H54 (cell line): ENCODE results near the gene SCN4B.
"Not testable (repeated sequence)": the region's sequence is repeated elsewhere in the genome, so short reads cannot be mapped to it uniquely, and the experiment has no call there.

ENCODE experiments used
- DNase-seq: peaks from one replicate; pipeline ENCODE4 v3.0.0; 2011; ENCODE audit warnings: low spot score, mixed read lengths; ENCODE audit not compliant: insufficient read length
- FAIRE-seq: peaks from 3 replicates; lab custom pipeline; 2011; peaks lifted over from hg19 to GRCh38; lab: Jason Lieb, UNC
- POLR2A ChIP-seq: IDR thresholded peaks from 2 replicates; pipeline ENCODE4 v1.6.1; 2011; ENCODE audit warnings: low read depth, mild to moderate bottlenecking, low read length

SCN4B gene

GRCh38 chr11:118184784-118185579 lies 32.4 kb upstream of the SCN4B start:
- FAIRE-seq (no peak), DNase-seq (no peak)
- no peak for TF ChIP-seq POLR2A

- not testable (repeated sequence) for DNase-seq, FAIRE-seq
These were observed 31.1 kb upstream of the SCN4B start for GRCh38 chr11:118183691-118184090.

GRCh38 chr11:118180300-118180703 lies 27.7 kb upstream of the SCN4B start:
- no peak for TF ChIP-seq POLR2A
- FAIRE-seq (no peak), DNase-seq (no peak)

DNA sequence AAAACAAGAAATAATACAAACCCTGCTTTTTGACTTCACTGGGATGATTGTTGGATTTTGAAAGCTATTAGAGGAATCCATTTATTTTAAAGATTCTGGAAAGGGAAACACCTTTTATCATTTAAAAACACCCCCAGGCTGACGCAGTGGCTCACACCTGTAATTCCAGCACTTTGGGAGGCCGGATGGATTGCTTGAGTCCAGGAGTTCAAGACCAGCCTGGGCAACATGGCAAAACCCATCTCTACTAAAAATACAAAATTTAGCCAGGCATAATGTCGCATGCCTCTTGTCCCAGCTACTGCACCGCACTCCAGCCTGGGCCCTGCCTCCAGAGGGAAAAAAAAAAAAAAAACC lies 24.1 kb upstream of the SCN4B start:
- TF ChIP-seq POLR2A = no peak
- no peak for DNase-seq

GRCh38 chr11:118175993-118176777 lies 23.6 kb upstream of the SCN4B start, which contains the start of gene SCN2B:
TSS of gene SCN2B (minus strand) at chr11:118176639. CDS start at chr11:118176431, 208 bp downstream.
- DNase-seq = no peak
- no peak for FAIRE-seq
- no peak for TF ChIP-seq POLR2A

More for the DNA sequence above, 24.1 kb upstream of the SCN4B start:
- no peak for FAIRE-seq

DNA sequence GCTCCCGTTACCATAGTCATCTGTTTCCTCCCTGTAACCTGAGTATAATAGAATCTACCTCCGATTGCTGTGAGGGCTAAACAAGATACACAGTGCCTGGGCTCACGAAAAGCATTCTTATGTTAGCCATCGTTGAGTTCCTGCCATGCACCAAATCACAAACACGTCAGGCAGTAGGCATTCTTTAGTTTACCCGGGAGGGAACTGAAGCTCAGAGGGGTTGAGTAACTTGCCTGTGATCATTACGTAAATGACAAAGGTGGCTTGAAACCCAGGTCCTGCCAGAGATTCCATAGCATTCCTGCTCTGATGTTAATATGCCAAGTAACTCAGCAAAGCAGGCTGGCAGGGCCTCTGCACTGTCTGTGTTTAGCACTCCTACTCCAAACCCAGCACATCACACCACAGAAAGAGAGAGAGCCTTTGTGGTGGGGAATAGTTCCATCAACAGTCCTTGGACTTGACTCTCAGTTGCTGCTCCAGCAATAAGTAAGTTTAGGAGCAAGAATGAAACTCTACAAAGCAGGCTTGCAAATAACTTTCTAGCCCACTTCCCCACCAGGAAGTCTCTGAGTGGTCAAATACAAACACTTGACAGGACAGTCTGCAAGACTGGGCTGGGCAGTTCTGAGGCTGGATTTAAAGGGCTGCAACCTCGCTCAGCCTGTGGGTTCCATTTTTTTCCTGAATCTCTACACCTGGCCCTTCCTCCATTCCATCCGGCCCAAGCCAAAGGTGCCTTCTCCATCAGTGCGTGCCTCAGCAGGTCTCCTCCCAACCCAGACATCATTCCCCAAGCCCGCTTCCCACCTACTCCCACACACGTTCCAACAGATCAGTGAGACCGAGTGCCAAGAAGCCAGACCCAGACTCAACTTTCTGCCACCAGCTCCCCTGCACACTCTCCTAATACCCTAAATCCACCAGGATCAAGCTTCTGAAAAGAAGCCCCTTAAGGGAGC lies 22.7 kb upstream of the SCN4B start:
- TF ChIP-seq POLR2A = no peak
- DNase-seq = no peak
- no peak for FAIRE-seq

- TF ChIP-seq POLR2A = no peak
- no peak for FAIRE-seq
- no peak for DNase-seq
These were observed 21.5 kb upstream of the SCN4B start for GRCh38 chr11:118174006-118174567.

DNA sequence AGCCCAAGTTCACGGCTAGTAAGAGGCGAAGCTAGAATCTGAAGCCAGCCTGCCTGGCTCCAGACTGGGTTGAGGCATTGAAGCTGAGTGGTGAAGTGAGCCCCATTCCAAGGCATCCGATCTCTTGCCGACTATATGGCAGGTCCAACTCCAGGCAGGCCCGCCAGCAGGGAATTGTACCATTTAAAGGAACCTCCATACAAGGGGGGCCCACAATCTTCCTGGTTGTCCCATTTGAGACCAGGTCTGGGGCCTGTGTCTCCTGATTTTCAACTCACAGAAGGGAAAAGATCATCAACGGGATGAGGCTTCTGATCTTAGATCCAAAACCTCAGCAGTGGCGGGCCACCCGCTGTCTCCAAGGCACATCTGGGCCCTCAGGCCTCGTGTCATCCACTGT lies 19.7 kb upstream of the SCN4B start:
- no peak for FAIRE-seq
- no peak for DNase-seq

GRCh38 chr11:118171269-118172062 lies 18.8 kb upstream of the SCN4B start:
- no peak for TF ChIP-seq POLR2A
- FAIRE-seq (no peak), DNase-seq (peak; percentile 57)

More for the DNA sequence above, 19.7 kb upstream of the SCN4B start:
- TF ChIP-seq POLR2A = no peak

GRCh38 chr11:118170882-118171268 lies 18.3 kb upstream of the SCN4B start:
- DNase-seq (no peak), FAIRE-seq (no peak)
- no peak for TF ChIP-seq POLR2A

- FAIRE-seq (no peak), DNase-seq (no peak)
- TF ChIP-seq POLR2A = no peak
These were observed 17.6 kb upstream of the SCN4B start for GRCh38 chr11:118170231-118170630.

- DNase-seq = no peak
- TF ChIP-seq POLR2A = no peak
- no peak for FAIRE-seq
These were observed 16.9 kb upstream of the SCN4B start for GRCh38 chr11:118169300-118170140.
